NCI-H510A treated with DMSO at 0.1 percent for 48 hours (cell line): ENCODE measurements around the gene TSPAN18.
A peak's percentile ranks its signal among the peaks of the same experiment; 100 is the strongest.

Source experiments
- DNase-seq: peaks from one replicate; lab custom pipeline; 2025; lab: John Stamatoyannopoulos, UW

TSPAN18 gene

GRCh38 chr11:44942029-44942955 is 215.5 kb downstream of the TSPAN18 start:
- DNase-seq, result no peak

GRCh38 chr11:44943118-44943517 is 216.4 kb downstream of the TSPAN18 start:
- no peak for DNase-seq

- no peak for DNase-seq
Measured at GRCh38 chr11:44943696-44944095, 216.9 kb downstream of the TSPAN18 start.

- DNase-seq, result no peak
Measured at GRCh38 chr11:44944181-44944852, 217.6 kb downstream of the TSPAN18 start.

- DNase-seq, result no peak
Measured at GRCh38 chr11:44944853-44945235, 218.1 kb downstream of the TSPAN18 start.

- DNase-seq, result no peak
Measured at GRCh38 chr11:44945666-44946065, 218.9 kb downstream of the TSPAN18 start.

GRCh38 chr11:44946263-44946662 is 219.5 kb downstream of the TSPAN18 start:
- DNase-seq, result no peak

GRCh38 chr11:44947114-44947513 is 220.4 kb downstream of the TSPAN18 start:
- DNase-seq, result no peak

- DNase-seq, result no peak
Measured at GRCh38 chr11:44948155-44948554, 221.4 kb downstream of the TSPAN18 start.

- DNase-seq, result peak; percentile 11
Measured at GRCh38 chr11:44949160-44950030, 222.6 kb downstream of the TSPAN18 start.

- no peak for DNase-seq
Measured at GRCh38 chr11:44950031-44950624, 223.4 kb downstream of the TSPAN18 start.

- no peak for DNase-seq
Measured at GRCh38 chr11:44950625-44951476, 224.1 kb downstream of the TSPAN18 start, which contains the start of gene TP53I11. TP53I11 (minus strand) TSS chr11:44950883; CDS start chr11:44938335, 12,548 bp downstream.

- DNase-seq, result no peak
Measured at GRCh38 chr11:44952082-44952481, 225.3 kb downstream of the TSPAN18 start.

- DNase-seq, result no peak
Measured at GRCh38 chr11:44952500-44953260, 225.9 kb downstream of the TSPAN18 start.

- DNase-seq, result no peak
Measured at GRCh38 chr11:44954051-44954906, 227.5 kb downstream of the TSPAN18 start.

GRCh38 chr11:44955015-44955738 is 228.4 kb downstream of the TSPAN18 start:
- DNase-seq, result no peak

- no peak for DNase-seq
Measured at GRCh38 chr11:44957040-44957515, 230.3 kb downstream of the TSPAN18 start.
